RWPE2 (cell line): ENCODE measurements around the gene OR2AJ1.
"Not testable (repeated sequence)": the region's sequence is repeated elsewhere in the genome, so short reads cannot be mapped to it uniquely, and the experiment has no call there.

Experiments used
- ATAC-seq: fragments of 200-7000 bp; cut with Tn5 transposase; 3 replicates; pipeline ENCODE4 v1.9.1; 2021; ENCODE audit warnings: low read depth
- DNase-seq: peaks from one replicate; pipeline ENCODE4 v3.0.0-alpha.2; 2020; ENCODE audit warnings: low spot score
- H3K27ac ChIP-seq: fragments of 450-650 bp; 2 replicates; pipeline ENCODE4 v1.5.1; 2017; ENCODE audit warnings: mild to moderate bottlenecking; ENCODE audit not compliant: poor library complexity, severe bottlenecking
- H3K27me3 ChIP-seq: fragments of 250-450 bp; sonication (Bioruptor Pico); 2 replicates; pipeline ENCODE4 v1.5.1; 2021; ENCODE audit warnings: mild to moderate bottlenecking, moderate library complexity; ENCODE audit not compliant: insufficient read depth, poor library complexity, severe bottlenecking
- H3K36me3 ChIP-seq: fragments of 250-450 bp; sonication (Bioruptor Pico); 2 replicates; pipeline ENCODE4 v1.5.1; 2020; ENCODE audit warnings: low read depth, mild to moderate bottlenecking, moderate library complexity
- H3K4me1 ChIP-seq: fragments of 250-450 bp; sonication (Bioruptor Pico); 2 replicates; pipeline ENCODE4 v1.5.1; 2021; ENCODE audit warnings: mild to moderate bottlenecking, moderate library complexity; ENCODE audit not compliant: insufficient read depth, poor library complexity, severe bottlenecking
- H3K4me3 ChIP-seq: fragments of 250-450 bp; sonication (Bioruptor Pico); 2 replicates; pipeline ENCODE4 v1.5.1; 2021; ENCODE audit warnings: mild to moderate bottlenecking, moderate library complexity; ENCODE audit not compliant: severe bottlenecking
- H3K9me3 ChIP-seq: fragments of 250-450 bp; sonication (Bioruptor Pico); 2 replicates; pipeline ENCODE4 v1.5.1; 2021; ENCODE audit warnings: mild to moderate bottlenecking, moderate library complexity; ENCODE audit not compliant: severe bottlenecking
- TF ChIP-seq, protein P1 (sequence below): fragments of 450-650 bp; IDR thresholded peaks from one replicate; pipeline ENCODE4 v1.5.1; 2017; ENCODE audit warnings: mild to moderate bottlenecking, moderate library complexity; ENCODE audit not compliant: poor library complexity, severe bottlenecking

The OR2AJ1 gene

DNA sequence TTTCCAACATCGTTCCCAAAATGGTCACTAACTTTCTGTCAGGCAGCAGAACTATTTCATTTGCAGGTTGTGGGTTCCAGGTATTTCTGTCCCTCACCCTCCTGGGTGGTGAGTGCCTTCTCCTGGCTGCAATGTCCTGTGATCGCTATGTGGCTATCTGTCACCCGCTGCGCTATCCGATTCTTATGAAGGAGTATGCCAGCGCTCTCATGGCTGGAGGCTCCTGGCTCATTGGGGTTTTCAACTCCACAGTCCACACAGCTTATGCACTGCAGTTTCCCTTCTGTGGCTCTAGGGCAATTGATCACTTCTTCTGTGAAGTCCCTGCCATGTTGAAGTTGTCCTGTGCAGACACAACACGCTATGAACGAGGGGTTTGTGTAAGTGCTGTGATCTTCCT lies 9.3 kb downstream of the OR2AJ1 start:
- Histone ChIP-seq H3K36me3 (no peaks in the 10 kb centered on the region), H3K27me3 (no peaks in the 10 kb centered on the region), H3K27ac (no peak overlapping the region), H3K4me1 (no peaks in the 10 kb centered on the region), H3K4me3 (no peak overlapping the region), H3K9me3 (no peaks in the 10 kb centered on the region)
- ATAC-seq (no peak), DNase-seq (no peak)
- TF ChIP-seq, protein P1, sequence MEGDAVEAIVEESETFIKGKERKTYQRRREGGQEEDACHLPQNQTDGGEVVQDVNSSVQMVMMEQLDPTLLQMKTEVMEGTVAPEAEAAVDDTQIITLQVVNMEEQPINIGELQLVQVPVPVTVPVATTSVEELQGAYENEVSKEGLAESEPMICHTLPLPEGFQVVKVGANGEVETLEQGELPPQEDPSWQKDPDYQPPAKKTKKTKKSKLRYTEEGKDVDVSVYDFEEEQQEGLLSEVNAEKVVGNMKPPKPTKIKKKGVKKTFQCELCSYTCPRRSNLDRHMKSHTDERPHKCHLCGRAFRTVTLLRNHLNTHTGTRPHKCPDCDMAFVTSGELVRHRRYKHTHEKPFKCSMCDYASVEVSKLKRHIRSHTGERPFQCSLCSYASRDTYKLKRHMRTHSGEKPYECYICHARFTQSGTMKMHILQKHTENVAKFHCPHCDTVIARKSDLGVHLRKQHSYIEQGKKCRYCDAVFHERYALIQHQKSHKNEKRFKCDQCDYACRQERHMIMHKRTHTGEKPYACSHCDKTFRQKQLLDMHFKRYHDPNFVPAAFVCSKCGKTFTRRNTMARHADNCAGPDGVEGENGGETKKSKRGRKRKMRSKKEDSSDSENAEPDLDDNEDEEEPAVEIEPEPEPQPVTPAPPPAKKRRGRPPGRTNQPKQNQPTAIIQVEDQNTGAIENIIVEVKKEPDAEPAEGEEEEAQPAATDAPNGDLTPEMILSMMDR, result no peak

DNA sequence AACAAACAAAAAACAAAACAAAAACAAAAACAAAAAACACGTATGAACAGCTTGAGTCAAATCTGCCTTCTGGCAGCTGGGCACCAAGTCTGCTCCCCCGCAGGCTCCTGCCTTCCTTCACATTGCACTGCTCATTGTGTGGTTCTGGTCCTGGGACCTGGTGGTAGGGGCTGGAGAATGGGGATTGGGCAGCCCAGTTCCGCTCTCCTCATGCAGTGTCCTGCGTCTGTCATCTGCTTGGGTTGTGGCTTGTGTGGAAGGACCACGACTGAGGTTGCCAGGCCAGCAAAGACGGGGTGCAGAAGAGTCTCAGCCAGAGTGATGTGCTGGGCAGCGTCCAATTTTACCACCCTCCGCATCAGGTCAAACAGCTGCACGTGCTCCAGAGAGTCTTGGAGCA lies 11.1 kb downstream of the OR2AJ1 start:
- Histone ChIP-seq H3K4me1 (no peaks in the 10 kb centered on the region), H3K27ac (no peak overlapping the region), H3K9me3 (peaks cover 3% of the 10 kb centered on the region), H3K36me3 (no peaks in the 10 kb centered on the region), H3K4me3 (no peak overlapping the region), H3K27me3 (no peaks in the 10 kb centered on the region)
- TF ChIP-seq, protein P1, result no peak
- ATAC-seq (no peak), DNase-seq (no peak)

DNA sequence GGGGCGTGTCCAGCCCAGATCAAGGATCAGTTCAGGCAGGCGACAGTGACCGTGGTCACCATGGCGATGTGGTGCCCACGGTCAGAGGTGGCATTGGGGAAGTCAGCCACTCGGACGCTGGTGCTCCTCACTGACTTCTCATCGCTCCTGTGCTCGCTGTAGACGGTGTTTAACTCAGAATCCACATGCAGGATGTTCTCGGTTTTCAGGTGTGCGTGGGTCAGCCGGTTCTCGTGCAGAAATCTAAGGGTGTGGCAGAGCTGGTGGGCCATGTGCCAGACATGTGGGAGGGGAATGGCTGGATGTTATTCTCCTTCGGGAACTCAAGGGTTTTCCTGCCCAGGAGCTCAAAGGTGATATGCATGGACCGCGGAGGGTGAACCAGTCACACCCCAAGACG lies 11.7 kb downstream of the OR2AJ1 start:
- H3K4me3 ChIP-seq, result no peak overlapping the region
- TF ChIP-seq, protein P1, result no peak
- ATAC-seq, result no peak
- no peak for DNase-seq
- no peaks in the 10 kb centered on the region for H3K36me3 ChIP-seq
- no peak overlapping the region for H3K27ac ChIP-seq
- H3K27me3 ChIP-seq, result no peaks in the 10 kb centered on the region
- H3K4me1 ChIP-seq, result no peaks in the 10 kb centered on the region
- peaks cover 3% of the 10 kb centered on the region for H3K9me3 ChIP-seq

DNA sequence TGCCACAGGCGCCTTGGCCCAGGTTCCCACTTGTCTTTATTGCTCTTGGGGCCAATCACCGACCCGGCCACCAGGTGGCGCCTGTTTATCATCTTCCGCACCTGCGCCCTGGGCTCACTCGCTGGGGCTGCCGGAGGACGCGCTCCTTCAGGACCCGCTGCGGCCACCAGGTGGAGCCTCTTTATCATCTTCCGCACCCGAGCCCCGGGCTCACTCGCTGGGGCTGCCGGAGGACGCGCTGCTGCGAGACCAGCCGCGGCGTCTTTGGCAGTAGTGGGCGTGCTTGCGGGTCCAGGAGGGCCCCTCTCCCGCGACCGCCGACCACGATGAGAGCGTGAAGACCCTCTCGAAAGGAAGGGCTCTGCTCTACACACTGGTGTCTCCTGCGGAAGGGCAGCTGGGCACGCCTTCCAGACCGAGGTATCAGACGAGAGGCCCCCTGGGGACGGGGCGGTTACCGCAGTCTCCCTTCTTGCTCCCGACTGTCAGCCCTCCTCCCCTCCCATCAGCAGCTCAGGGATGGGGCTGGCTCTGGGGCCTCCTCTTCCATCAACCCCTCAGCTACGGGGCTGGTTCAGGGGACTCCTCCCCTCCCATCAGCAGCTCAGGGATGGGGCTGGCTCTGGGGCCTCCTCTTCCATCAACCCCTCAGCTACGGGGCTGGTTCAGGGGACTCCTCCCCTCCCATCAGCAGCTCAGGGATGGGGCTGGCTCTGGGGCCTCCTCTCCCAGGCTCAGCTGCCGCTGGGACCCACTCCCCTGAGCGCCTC lies 12.5 kb downstream of the OR2AJ1 start:
- not testable (repeated sequence) for ATAC-seq, H3K27me3 ChIP-seq, H3K9me3 ChIP-seq, H3K27ac ChIP-seq, H3K4me1 ChIP-seq, H3K4me3 ChIP-seq, H3K36me3 ChIP-seq
- DNase-seq, result peak; percentile 69
- TF ChIP-seq, protein P1, result peak; percentile 19

DNA sequence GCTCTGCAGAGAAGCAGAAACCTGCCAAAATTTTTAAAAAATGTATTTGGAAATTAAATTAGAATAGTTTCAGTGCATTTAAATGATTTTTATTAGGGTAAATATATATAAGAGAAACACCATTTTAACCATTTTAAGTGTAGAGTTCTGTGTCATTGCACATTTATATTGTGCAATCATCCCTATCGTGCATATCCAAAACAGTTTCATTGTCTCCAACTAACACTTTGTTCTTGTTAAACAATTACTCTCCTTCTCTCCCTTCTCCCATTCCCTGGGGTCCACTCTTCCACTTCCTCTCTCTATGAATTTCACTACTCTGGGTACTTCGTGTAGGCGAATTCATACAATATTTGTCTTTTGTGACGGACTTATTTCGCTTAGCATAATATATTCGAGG lies 17.9 kb downstream of the OR2AJ1 start:
- Histone ChIP-seq H3K4me3 (no peak overlapping the region), H3K27me3 (no peaks in the 10 kb centered on the region), H3K9me3 (peaks cover 3% of the 10 kb centered on the region), H3K36me3 (no peaks in the 10 kb centered on the region), H3K4me1 (no peaks in the 10 kb centered on the region), H3K27ac (no peak overlapping the region)
- ATAC-seq (no peak), DNase-seq (no peak)
- TF ChIP-seq, protein P1, result no peak
